Panc1 (cell line): ENCODE results near the gene NDRG4. TPM values are rescaled to one million over a fixed set of nuclear protein-coding genes. Genes with fewer than 3 reads are reported as not detected.

Source experiments
- ATAC-seq: fragments of 200-7000 bp; cut with Tn5 transposase; 2 replicates; pipeline ENCODE4 v1.9.1; 2020; ENCODE audit warnings: mild to moderate bottlenecking, moderate library complexity
- BruUV-seq: library from RNA; stranded (reverse); fragments of 400-500 nt; replicated peaks from 2 replicates; lab custom pipeline; 2021; lab: Mats Ljungman, UMichigan
- CTCF ChIA-PET: fragments of 300-600 bp; sonication (Branson Sonifier 250); formaldehyde crosslinking; loops from one replicate; lab custom pipeline; 2022; ENCODE audit warnings: antibody characterized with exemption; lab: Charles Lee
- POLR2A ChIA-PET: fragments of 300-600 bp; sonication (Branson Sonifier 250); formaldehyde crosslinking; loops from one replicate; lab custom pipeline; 2022; ENCODE audit warnings: antibody characterized with exemption; lab: Charles Lee
- DNase-seq: peaks from one replicate; pipeline ENCODE4 v3.0.0-alpha.2; 2010; ENCODE audit warnings: low read depth, low spot score
- H3K27ac ChIP-seq: 2 replicates; pipeline ENCODE4 v1.5.1; 2011; ENCODE audit warnings: mild to moderate bottlenecking, low read length, inconsistent platforms
- H3K27me3 ChIP-seq: fragments of 200-500 bp; sonication (Bioruptor generic); 2 replicates; pipeline ENCODE4 v1.6.0; 2014; ENCODE audit warnings: low read length, inconsistent platforms; ENCODE audit not compliant: control insufficient read depth, insufficient read depth
- H3K36me3 ChIP-seq: fragments of 200-500 bp; sonication (Bioruptor generic); 2 replicates; pipeline ENCODE4 v1.5.1; 2014; ENCODE audit warnings: inconsistent platforms, mild to moderate bottlenecking, low read length, moderate library complexity; ENCODE audit not compliant: control insufficient read depth, insufficient read depth
- H3K4me1 ChIP-seq: 2 replicates; pipeline ENCODE4 v1.5.1; 2011; ENCODE audit warnings: inconsistent platforms, mild to moderate bottlenecking, low read length, moderate library complexity; ENCODE audit not compliant: control insufficient read depth, insufficient read depth
- H3K4me3 ChIP-seq, 2 experiments: 2 replicates each; pipeline ENCODE4 v1.5.1; 2011 to 2012; ENCODE audit warnings: low read depth in 2 of 2, low read length in 2 of 2, mild to moderate bottlenecking in 2 of 2, inconsistent platforms in 1 of 2, moderate library complexity in 1 of 2
- H3K9me3 ChIP-seq: fragments of 200-500 bp; sonication (Bioruptor generic); 2 replicates; pipeline ENCODE4 v1.5.1; 2014; ENCODE audit warnings: low read depth, mild to moderate bottlenecking, inconsistent platforms, low read length, moderate library complexity; ENCODE audit not compliant: control insufficient read depth, insufficient read depth
- CTCF ChIP-seq: fragments of 450-650 bp; IDR thresholded peaks from 2 replicates; pipeline ENCODE4 v1.5.1; 2017; ENCODE audit warnings: mild to moderate bottlenecking
- POLR2AphosphoS5 ChIP-seq: IDR thresholded peaks from 2 replicates; pipeline ENCODE4 v1.6.1; 2012; ENCODE audit warnings: mild to moderate bottlenecking, low read depth, low read length, moderate library complexity
- SIN3A ChIP-seq: IDR thresholded peaks from 2 replicates; pipeline ENCODE4 v1.6.1; 2012; ENCODE audit warnings: low read depth, mild to moderate bottlenecking, low read length, moderate library complexity, borderline replicate concordance; ENCODE audit not compliant: insufficient read depth
- TCF7L2 ChIP-seq: IDR thresholded peaks from 2 replicates; pipeline ENCODE4 v1.6.1; 2011; ENCODE audit warnings: mild to moderate bottlenecking, low read depth, low read length, inconsistent platforms
- in situ Hi-C: cut with HindIII; loops from 2 replicates; pipeline ENCODE4 v1.10.0; 2016; ENCODE audit warnings: low sequenced_read_pairs, low pct_unique_long_range_greater_than_20kb
- intact Hi-C: fragments of 100-400 bp; cut with micrococcal nuclease; formaldehyde crosslinking; loops from one replicate; pipeline ENCODE4 v1.10.0; 2022; ENCODE audit not compliant: unreplicated experiment
- total RNA-seq: library from RNA; stranded (reverse); gene quantifications from one replicate; pipeline ENCODE4 v1.2.1, GENCODE V29; 2021; ENCODE audit not compliant: unreplicated experiment
- TF ChIP-seq, protein P1 (sequence below), 2 experiments: IDR thresholded peaks; 2 replicates each; pipeline ENCODE4 v1.6.1; 2011 to 2012; ENCODE audit warnings: low read depth in 2 of 2, control low read depth in 1 of 2, low read length in 1 of 2, mild to moderate bottlenecking in 1 of 2, moderate library complexity in 1 of 2; ENCODE audit not compliant: insufficient read depth in 1 of 2

The NDRG4 gene
- total RNA-seq, 1 experiment from 2014 or later: 5.1 TPM

- Histone ChIP-seq H3K9me3 (no peaks in the 10 kb centered on the region), H3K27ac (no peak overlapping the region), H3K4me1 (no peaks in the 10 kb centered on the region), H3K36me3 (no peaks in the 10 kb centered on the region), H3K4me3 (no peak overlapping the region), H3K27me3 (no peaks in the 10 kb centered on the region)
- ATAC-seq: peak; percentile 89
- no peak for DNase-seq
- TF ChIP-seq CTCF (peak; percentile 87), TCF7L2 (no peak), SIN3A (no peak), POLR2AphosphoS5 (no peak)
- TF ChIP-seq, protein P1, sequence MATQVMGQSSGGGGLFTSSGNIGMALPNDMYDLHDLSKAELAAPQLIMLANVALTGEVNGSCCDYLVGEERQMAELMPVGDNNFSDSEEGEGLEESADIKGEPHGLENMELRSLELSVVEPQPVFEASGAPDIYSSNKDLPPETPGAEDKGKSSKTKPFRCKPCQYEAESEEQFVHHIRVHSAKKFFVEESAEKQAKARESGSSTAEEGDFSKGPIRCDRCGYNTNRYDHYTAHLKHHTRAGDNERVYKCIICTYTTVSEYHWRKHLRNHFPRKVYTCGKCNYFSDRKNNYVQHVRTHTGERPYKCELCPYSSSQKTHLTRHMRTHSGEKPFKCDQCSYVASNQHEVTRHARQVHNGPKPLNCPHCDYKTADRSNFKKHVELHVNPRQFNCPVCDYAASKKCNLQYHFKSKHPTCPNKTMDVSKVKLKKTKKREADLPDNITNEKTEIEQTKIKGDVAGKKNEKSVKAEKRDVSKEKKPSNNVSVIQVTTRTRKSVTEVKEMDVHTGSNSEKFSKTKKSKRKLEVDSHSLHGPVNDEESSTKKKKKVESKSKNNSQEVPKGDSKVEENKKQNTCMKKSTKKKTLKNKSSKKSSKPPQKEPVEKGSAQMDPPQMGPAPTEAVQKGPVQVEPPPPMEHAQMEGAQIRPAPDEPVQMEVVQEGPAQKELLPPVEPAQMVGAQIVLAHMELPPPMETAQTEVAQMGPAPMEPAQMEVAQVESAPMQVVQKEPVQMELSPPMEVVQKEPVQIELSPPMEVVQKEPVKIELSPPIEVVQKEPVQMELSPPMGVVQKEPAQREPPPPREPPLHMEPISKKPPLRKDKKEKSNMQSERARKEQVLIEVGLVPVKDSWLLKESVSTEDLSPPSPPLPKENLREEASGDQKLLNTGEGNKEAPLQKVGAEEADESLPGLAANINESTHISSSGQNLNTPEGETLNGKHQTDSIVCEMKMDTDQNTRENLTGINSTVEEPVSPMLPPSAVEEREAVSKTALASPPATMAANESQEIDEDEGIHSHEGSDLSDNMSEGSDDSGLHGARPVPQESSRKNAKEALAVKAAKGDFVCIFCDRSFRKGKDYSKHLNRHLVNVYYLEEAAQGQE (IDR thresholded peaks at IDR 0.05; ENCODE audit: insufficient read depth in 1 of 2, low read depth in 2 of 2, low read length in 1 of 2): no peak
- intact Hi-C loops: loop anchor here (1.0 kb wide), 1 partner anchor 151 kb away; no protein-coding TSS in a partner anchor
- ChIA-PET CTCF (interaction anchor here (0.5 to 3.4 kb wide), 4 partner anchors 12 to 151 kb away, joined by 4 to 19 read pairs (median 6); partner anchors contain the start of gene NDRG4), POLR2A (interaction anchor here (0.5 kb wide), 1 partner anchor 151 kb away, joined by 15 read pairs; no protein-coding TSS in a partner anchor)
- BruUV-seq: no TSS peak
- in situ Hi-C loops: no loop called here
Measured at GRCh38 chr16:58487566-58488351, 12.2 kb upstream of the NDRG4 start.

GRCh38 chr16:58488531-58488930 is 11.4 kb upstream of the NDRG4 start:
- H3K27ac ChIP-seq: no peak overlapping the region
- in situ Hi-C loops: no loop called here
- peak; percentile 57; the same call in 1 of the 2 replicates for ATAC-seq
- intact Hi-C loops: no loop called here
- H3K36me3 ChIP-seq: no peaks in the 10 kb centered on the region
- no peak overlapping the region for H3K4me3 ChIP-seq
- no peak for DNase-seq
- no peaks in the 10 kb centered on the region for H3K27me3 ChIP-seq
- no peaks in the 10 kb centered on the region for H3K4me1 ChIP-seq
- no peaks in the 10 kb centered on the region for H3K9me3 ChIP-seq
- TF ChIP-seq TCF7L2 (no peak), CTCF (no peak), POLR2AphosphoS5 (no peak), SIN3A (no peak)
- TF ChIP-seq, protein P1 (IDR thresholded peaks at IDR 0.05; ENCODE audit: insufficient read depth in 1 of 2, low read depth in 2 of 2, low read length in 1 of 2): no peak
- no TSS peak for BruUV-seq
- ChIA-PET POLR2A (no interaction called here), CTCF (interaction anchor here (3.4 kb wide), 1 partner anchor 152 kb away, joined by 19 read pairs; no protein-coding TSS in a partner anchor)
